Fibroblast of lung (primary cell): ENCODE data around the gene ASAP2.

ENCODE experiments used
- EZH2 ChIP-seq: IDR thresholded peaks from 2 replicates; pipeline ENCODE4 v1.5.1; 2012; ENCODE audit warnings: low read length, control low read depth, mild to moderate bottlenecking; ENCODE audit errors: missing control alignments
- TF ChIP-seq, protein P1 (sequence below), 2 donors: IDR thresholded peaks in 1 of 2; conservative IDR thresholded peaks in 1 of 2; 1 replicate in 1 of 2; 2 replicates in 1 of 2; pipeline ENCODE4 v1.5.1; 2011 to 2012; ENCODE audit warnings: low read length in 2 of 2, control low read depth in 1 of 2, inconsistent platforms in 1 of 2, low read depth in 1 of 2, mild to moderate bottlenecking in 1 of 2

DNA sequence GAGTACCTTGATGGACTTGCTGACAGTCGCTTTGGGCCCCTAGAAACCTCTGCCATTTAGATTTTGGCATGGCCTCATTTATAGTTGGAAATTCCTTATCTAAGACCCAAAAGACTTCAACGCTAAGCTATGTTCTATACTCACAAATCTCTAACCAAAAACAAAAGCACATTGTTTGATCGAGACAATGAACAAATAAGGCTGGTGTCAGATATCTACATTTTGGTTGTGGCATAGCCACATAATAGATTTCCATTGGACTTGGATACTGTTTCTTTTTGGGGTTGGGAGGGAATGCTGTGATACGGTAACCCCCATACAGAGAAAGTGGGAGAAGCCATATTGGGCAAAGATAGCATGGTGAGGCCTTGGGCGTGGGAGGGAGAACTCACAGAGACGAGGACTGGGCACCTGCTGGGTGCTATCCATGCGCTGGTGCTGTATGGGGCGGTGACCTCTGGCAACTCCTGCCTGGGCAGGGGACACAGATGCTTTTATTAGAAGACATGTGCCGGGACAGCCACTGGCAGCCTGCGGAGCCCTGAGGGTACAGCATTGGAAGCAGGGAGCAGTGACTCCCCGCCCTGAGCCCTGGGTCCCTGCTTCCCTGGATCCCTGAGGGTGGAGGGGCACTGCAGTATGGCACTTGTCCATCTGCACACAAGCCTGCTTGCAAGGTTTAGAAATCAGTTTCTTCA lies 97.1 kb downstream of the ASAP2 start:
- TF ChIP-seq, protein P1, sequence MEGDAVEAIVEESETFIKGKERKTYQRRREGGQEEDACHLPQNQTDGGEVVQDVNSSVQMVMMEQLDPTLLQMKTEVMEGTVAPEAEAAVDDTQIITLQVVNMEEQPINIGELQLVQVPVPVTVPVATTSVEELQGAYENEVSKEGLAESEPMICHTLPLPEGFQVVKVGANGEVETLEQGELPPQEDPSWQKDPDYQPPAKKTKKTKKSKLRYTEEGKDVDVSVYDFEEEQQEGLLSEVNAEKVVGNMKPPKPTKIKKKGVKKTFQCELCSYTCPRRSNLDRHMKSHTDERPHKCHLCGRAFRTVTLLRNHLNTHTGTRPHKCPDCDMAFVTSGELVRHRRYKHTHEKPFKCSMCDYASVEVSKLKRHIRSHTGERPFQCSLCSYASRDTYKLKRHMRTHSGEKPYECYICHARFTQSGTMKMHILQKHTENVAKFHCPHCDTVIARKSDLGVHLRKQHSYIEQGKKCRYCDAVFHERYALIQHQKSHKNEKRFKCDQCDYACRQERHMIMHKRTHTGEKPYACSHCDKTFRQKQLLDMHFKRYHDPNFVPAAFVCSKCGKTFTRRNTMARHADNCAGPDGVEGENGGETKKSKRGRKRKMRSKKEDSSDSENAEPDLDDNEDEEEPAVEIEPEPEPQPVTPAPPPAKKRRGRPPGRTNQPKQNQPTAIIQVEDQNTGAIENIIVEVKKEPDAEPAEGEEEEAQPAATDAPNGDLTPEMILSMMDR (conservative IDR thresholded peaks at IDR 0.05 in 1 of 2, IDR thresholded peaks at IDR 0.05 in 1 of 2; ENCODE audit: low read depth in 1 of 2, low read length in 2 of 2): no peak
- no peak for TF ChIP-seq EZH2
